Activated B cell treated with CpG ODN at 0.5 μM for 24 hours (primary cell): ENCODE results near the gene PIGC. TPM values are rescaled to one million over a fixed set of nuclear protein-coding genes. Genes with fewer than 3 reads are reported as not detected.

Experiments used
- ATAC-seq: fragments of 200-7000 bp; cut with Tn5 transposase; one replicate; pipeline ENCODE4 v1.10.0; 2021; ENCODE audit warnings: low read depth, mild to moderate bottlenecking, moderate library complexity
- CTCF ChIA-PET: fragments of 350-600 bp; sonication (Branson Sonifier 250); formaldehyde crosslinking; loops from one replicate; lab custom pipeline; 2021; ENCODE audit warnings: antibody characterized with exemption; lab: Charles Lee
- POLR2A ChIA-PET: fragments of 350-600 bp; sonication (Branson Sonifier 250); formaldehyde crosslinking; loops from one replicate; lab custom pipeline; 2021; ENCODE audit warnings: antibody characterized with exemption; lab: Charles Lee
- DNase-seq: peaks from one replicate; pipeline ENCODE4 v3.0.0; 2022
- H3K27ac Mint-ChIP-seq: one replicate; pipeline ENCODE4 v1.8.0; 2020; ENCODE audit warnings: mixed read lengths
- H3K27me3 Mint-ChIP-seq: one replicate; pipeline ENCODE4 v1.8.0; 2021; ENCODE audit warnings: mixed read lengths
- H3K36me3 Mint-ChIP-seq: one replicate; pipeline ENCODE4 v1.8.0; 2021; ENCODE audit warnings: low read depth, mixed read lengths
- H3K4me1 Mint-ChIP-seq: one replicate; pipeline ENCODE4 v1.8.0; 2021; ENCODE audit warnings: mixed read lengths
- H3K4me3 Mint-ChIP-seq: one replicate; pipeline ENCODE4 v1.8.0; 2020; ENCODE audit warnings: mild to moderate bottlenecking, mixed read lengths
- H3K9me3 Mint-ChIP-seq: one replicate; pipeline ENCODE4 v1.8.0; 2020; ENCODE audit warnings: mixed read lengths
- CTCF ChIP-seq: fragments of 200-600 bp; IDR thresholded peaks from one replicate; pipeline ENCODE4 v1.8.0; 2022; ENCODE audit warnings: antibody characterized with exemption, mild to moderate bottlenecking
- intact Hi-C: fragments of 100-400 bp; cut with micrococcal nuclease; formaldehyde crosslinking; loops from one replicate; pipeline ENCODE4 v1.15.1; 2024
- total RNA-seq: library from RNA; stranded (reverse); gene quantifications from 2 replicates; pipeline ENCODE4 v1.2.3, GENCODE V29; 2022

PIGC gene
- total RNA-seq, 1 donor from 2014 or later: 24.2 TPM

GRCh38 chr1:172453607-172454006 lies 9.7 kb upstream of the PIGC start:
- Mint-ChIP-seq H3K4me3 (no peak overlapping the region), H3K9me3 (no peaks in the 10 kb centered on the region), H3K36me3 (no peaks in the 10 kb centered on the region), H3K4me1 (no peaks in the 10 kb centered on the region), H3K27me3 (no peaks in the 10 kb centered on the region), H3K27ac (no peak overlapping the region)
- DNase-seq (no peak), ATAC-seq (no peak)
- ChIA-PET CTCF (interaction anchor here (1.3 to 2.5 kb wide), 2 partner anchors 12 to 24 kb away, joined by 3 to 5 read pairs; no protein-coding TSS in a partner anchor), POLR2A (interaction anchor here (0.6 kb wide), 1 partner anchor 1465 kb away, joined by 3 read pairs; no protein-coding TSS in a partner anchor)
- intact Hi-C loops: no loop called here
- no peak for TF ChIP-seq CTCF

- TF ChIP-seq CTCF: no peak
- no peak overlapping the region for H3K27ac Mint-ChIP-seq
- no peak overlapping the region for H3K4me3 Mint-ChIP-seq
- CTCF ChIA-PET: interaction anchor here (0.8 to 2.5 kb wide), 4 partner anchors 9 to 24 kb away, joined by 3 to 5 read pairs (median 3); partner anchors contain the start of gene PIGC
- H3K36me3 Mint-ChIP-seq: no peaks in the 10 kb centered on the region
- POLR2A ChIA-PET: no interaction called here
- DNase-seq (no peak), ATAC-seq (no peak)
- no peaks in the 10 kb centered on the region for H3K9me3 Mint-ChIP-seq
- no peaks in the 10 kb centered on the region for H3K4me1 Mint-ChIP-seq
- H3K27me3 Mint-ChIP-seq: no peaks in the 10 kb centered on the region
- intact Hi-C loops: no loop called here
These were observed 9.3 kb upstream of the PIGC start for GRCh38 chr1:172453153-172453545.

- POLR2A ChIA-PET: no interaction called here
- intact Hi-C loops: no loop called here
- H3K27ac Mint-ChIP-seq: no peak overlapping the region
- H3K9me3 Mint-ChIP-seq: no peaks in the 10 kb centered on the region
- CTCF ChIA-PET: interaction anchor here (0.8 to 2.5 kb wide), 4 partner anchors 8 to 23 kb away, joined by 3 to 5 read pairs (median 3); partner anchors contain the start of gene PIGC
- no peaks in the 10 kb centered on the region for H3K27me3 Mint-ChIP-seq
- H3K4me1 Mint-ChIP-seq: no peaks in the 10 kb centered on the region
- H3K4me3 Mint-ChIP-seq: no peak overlapping the region
- DNase-seq (no peak), ATAC-seq (no peak)
- TF ChIP-seq CTCF: no peak
- H3K36me3 Mint-ChIP-seq: no peaks in the 10 kb centered on the region
These were observed 8.8 kb upstream of the PIGC start for GRCh38 chr1:172452536-172453152.

- no peaks in the 10 kb centered on the region for H3K36me3 Mint-ChIP-seq
- H3K4me3 Mint-ChIP-seq: no peak overlapping the region
These were observed 7.2 kb upstream of the PIGC start for GRCh38 chr1:172451002-172451443.

More at GRCh38 chr1:172451002-172451443, 7.2 kb upstream of the PIGC start:
- ChIA-PET CTCF (interaction anchor here (0.9 to 3.6 kb wide), 6 partner anchors 9 to 269 kb away, joined by 3 to 21 read pairs (median 4); no protein-coding TSS in a partner anchor), POLR2A (interaction anchor here (0.6 kb wide), 1 partner anchor 268 kb away, joined by 7 read pairs; no protein-coding TSS in a partner anchor)
- intact Hi-C loops: no loop called here
- Mint-ChIP-seq H3K27me3 (no peaks in the 10 kb centered on the region), H3K4me1 (no peaks in the 10 kb centered on the region), H3K27ac (no peak overlapping the region), H3K9me3 (no peaks in the 10 kb centered on the region)
- ATAC-seq: no peak
- DNase-seq: no peak
- no peak for TF ChIP-seq CTCF
